Measurements from ENCODE around the gene BCL2L12.
A peak's percentile ranks its signal among the peaks of the same experiment; 100 is the strongest.
"Not testable (repeated sequence)": the region's sequence is repeated elsewhere in the genome, so short reads cannot be mapped to it uniquely, and the experiment has no call there.

Gene BCL2L12

GRCh38 chr19:49665351-49666119 is at the start of gene BCL2L12, which contains the start of gene IRF3:
BCL2L12 (plus strand) TSS chr19:49665933; CDS start chr19:49666693, 760 bp downstream.
IRF3 (minus strand) TSS chr19:49665857; CDS start chr19:49664838, 1,019 bp downstream.
- in situ Hi-C loops (cut with HindIII; ENCODE audit: low sequenced_read_pairs), result no loop called here
- TF ChIP-seq CTCF (IDR thresholded peaks at IDR 0.05; ENCODE audit: low read depth, low read length, missing control alignments), result no peak
- peak; percentile 90 for DNase-seq (ENCODE audit: low read depth)
- H3K4me3 ChIP-seq (ENCODE audit: low read depth, low read length), result peak within 1 kb of the TSS; percentile 73

GRCh38 chr19:49616532-49616931 is 49.2 kb upstream of the BCL2L12 start:
- no peak overlapping the region for H3K4me3 ChIP-seq (ENCODE audit: low read depth, low read length)
- in situ Hi-C loops (cut with HindIII; ENCODE audit: low sequenced_read_pairs), result no loop called here
- TF ChIP-seq CTCF (IDR thresholded peaks at IDR 0.05; ENCODE audit: low read depth, low read length, missing control alignments), result no peak
- no peak for DNase-seq (ENCODE audit: low read depth)

- no peak for DNase-seq (ENCODE audit: low read depth)
- no peak for TF ChIP-seq CTCF (IDR thresholded peaks at IDR 0.05; ENCODE audit: low read depth, low read length, missing control alignments)
- no peak overlapping the region for H3K4me3 ChIP-seq (ENCODE audit: low read depth, low read length)
- in situ Hi-C loops (cut with HindIII; ENCODE audit: low sequenced_read_pairs), result no loop called here
These were observed 48.8 kb upstream of the BCL2L12 start for GRCh38 chr19:49616945-49617344.

- DNase-seq (ENCODE audit: low read depth); in situ Hi-C loops (cut with HindIII; ENCODE audit: low sequenced_read_pairs); H3K4me3 ChIP-seq (ENCODE audit: low read depth, low read length): not testable (repeated sequence)
These were observed 47.9 kb upstream of the BCL2L12 start for GRCh38 chr19:49617860-49618259.

- TF ChIP-seq CTCF (IDR thresholded peaks at IDR 0.05; ENCODE audit: low read depth, low read length, missing control alignments), result no peak
- H3K4me3 ChIP-seq (ENCODE audit: low read depth, low read length), result no peak overlapping the region
- no peak for DNase-seq (ENCODE audit: low read depth)
- in situ Hi-C loops (cut with HindIII; ENCODE audit: low sequenced_read_pairs), result no loop called here
These were observed 40.5 kb upstream of the BCL2L12 start for GRCh38 chr19:49624967-49625910.

- in situ Hi-C loops (cut with HindIII; ENCODE audit: low sequenced_read_pairs), result no loop called here
These were observed 39.5 kb upstream of the BCL2L12 start for GRCh38 chr19:49626226-49626625.

More at GRCh38 chr19:49626226-49626625, 39.5 kb upstream of the BCL2L12 start:
- no peak overlapping the region for H3K4me3 ChIP-seq (ENCODE audit: low read depth, low read length)
- TF ChIP-seq CTCF (IDR thresholded peaks at IDR 0.05; ENCODE audit: low read depth, low read length, missing control alignments), result no peak
- no peak for DNase-seq (ENCODE audit: low read depth)

Data from astrocyte of the cerebellum (primary cell).